HG02571 (cell line): ENCODE results near the gene ADGRA1.

Experiments used
- ATAC-seq: cut with Tn5 transposase; IDR thresholded peaks from one replicate; pipeline ENCODE4 v1.9.1; 2021; ENCODE audit warnings: mild to moderate bottlenecking, moderate library complexity; ENCODE audit not compliant: unreplicated experiment

ADGRA1 gene

GRCh38 chr10:133056001-133056400 is 31.7 kb upstream of the ADGRA1 start:
- no peak for ATAC-seq

- no peak for ATAC-seq
Observed at GRCh38 chr10:133056651-133057178, 31.0 kb upstream of the ADGRA1 start.

GRCh38 chr10:133058331-133059092 is 29.2 kb upstream of the ADGRA1 start:
- no peak for ATAC-seq

GRCh38 chr10:133059093-133059470 is 28.6 kb upstream of the ADGRA1 start:
- no peak for ATAC-seq

- ATAC-seq, result no peak
Observed at GRCh38 chr10:133059571-133059970, 28.2 kb upstream of the ADGRA1 start.

GRCh38 chr10:133060022-133060421 is 27.7 kb upstream of the ADGRA1 start:
- ATAC-seq, result no peak

GRCh38 chr10:133060466-133060865 is 27.3 kb upstream of the ADGRA1 start:
- ATAC-seq, result no peak

GRCh38 chr10:133060881-133061280 is 26.8 kb upstream of the ADGRA1 start:
- ATAC-seq, result no peak

GRCh38 chr10:133061296-133062038 is 26.3 kb upstream of the ADGRA1 start:
- ATAC-seq, result no peak

GRCh38 chr10:133062085-133062484 is 25.6 kb upstream of the ADGRA1 start:
- no peak for ATAC-seq

- no peak for ATAC-seq
Observed at GRCh38 chr10:133062635-133063034, 25.1 kb upstream of the ADGRA1 start.

GRCh38 chr10:133067149-133068105 is 20.3 kb upstream of the ADGRA1 start:
- ATAC-seq, result no peak

GRCh38 chr10:133068111-133069032 is 19.4 kb upstream of the ADGRA1 start:
- ATAC-seq, result no peak

- ATAC-seq, result no peak
Observed at GRCh38 chr10:133069033-133069525, 18.6 kb upstream of the ADGRA1 start.

GRCh38 chr10:133070405-133070804 is 17.3 kb upstream of the ADGRA1 start:
- ATAC-seq, result no peak

- ATAC-seq, result no peak
Observed at GRCh38 chr10:133070810-133071209, 16.9 kb upstream of the ADGRA1 start.

- no peak for ATAC-seq
Observed at GRCh38 chr10:133071733-133072132, 16.0 kb upstream of the ADGRA1 start.

GRCh38 chr10:133072196-133072595 is 15.5 kb upstream of the ADGRA1 start:
- ATAC-seq, result no peak

- no peak for ATAC-seq
Observed at GRCh38 chr10:133072720-133073390, 14.9 kb upstream of the ADGRA1 start.
